H1 (cell line): ENCODE data around the gene SPIRE1. TPM values are rescaled to one million over a fixed set of nuclear protein-coding genes. Genes with fewer than 3 reads are reported as not detected.
A peak's percentile ranks its signal among the peaks of the same experiment; 100 is the strongest.

Experiments used
- CTCF ChIA-PET: fragments of 300-600 bp; sonication (Branson Sonifier 250); formaldehyde crosslinking; loops from one replicate; lab custom pipeline; 2021; ENCODE audit not compliant: partially characterized antibody; lab: Charles Lee
- POLR2A ChIA-PET: fragments of 300-600 bp; sonication (Branson Sonifier 250); formaldehyde crosslinking; loops from one replicate; lab custom pipeline; 2021; ENCODE audit warnings: inconsistent platforms; ENCODE audit not compliant: partially characterized antibody; lab: Charles Lee
- DNase-seq, 2 experiments: peaks; one replicate each; pipeline versions ENCODE4 v3.0.0 to v3.0.0-alpha.2; 2010 to 2022; ENCODE audit warnings: low spot score in 2 of 2, low read depth in 1 of 2, mixed read lengths in 1 of 2
- FAIRE-seq: peaks from 2 replicates; lab custom pipeline; 2011; peaks lifted over from hg19 to GRCh38; lab: Jason Lieb, UNC
- H2AFZ ChIP-seq: 2 replicates; pipeline ENCODE4 v1.8.1; 2012; ENCODE audit warnings: low read length, inconsistent platforms
- H2AK5ac ChIP-seq: 2 replicates; pipeline ENCODE4 v1.6.1; 2013; ENCODE audit warnings: low read depth, low read length
- H2BK120ac ChIP-seq: replicated peaks from 2 replicates; pipeline ENCODE3; 2013; ENCODE audit warnings: low read depth, low read length, inconsistent platforms
- H2BK12ac ChIP-seq: 2 replicates; pipeline ENCODE4 v1.6.1; 2013; ENCODE audit warnings: low read depth, low read length
- H2BK15ac ChIP-seq: 2 replicates; pipeline ENCODE4 v1.6.1; 2013; ENCODE audit warnings: low read length
- H2BK20ac ChIP-seq: 2 replicates; pipeline ENCODE4 v1.6.1; 2013; ENCODE audit warnings: low read length
- H2BK5ac ChIP-seq: 2 replicates; pipeline ENCODE4 v1.6.1; 2013; ENCODE audit warnings: low read depth, low read length
- H3K14ac ChIP-seq: 2 replicates; pipeline ENCODE4 v1.6.1; 2013; ENCODE audit warnings: inconsistent platforms; ENCODE audit not compliant: insufficient read length
- H3K18ac ChIP-seq: 2 replicates; pipeline ENCODE4 v1.6.1; 2013; ENCODE audit warnings: low read length; ENCODE audit errors: extremely low read depth
- H3K23ac ChIP-seq: 2 replicates; pipeline ENCODE4 v1.6.1; 2013; ENCODE audit warnings: inconsistent platforms; ENCODE audit not compliant: insufficient read length
- H3K23me2 ChIP-seq: 2 replicates; pipeline ENCODE4 v1.6.1; 2013; ENCODE audit warnings: low read depth, low read length
- H3K27ac ChIP-seq: 2 replicates; pipeline ENCODE4 v1.6.1; 2011; ENCODE audit warnings: low read depth, low read length, inconsistent platforms
- H3K27me3 ChIP-seq, 4 experiments: replicated peaks in 1 of 4; 1 replicate in 1 of 4; 2 replicates in 3 of 4; pipeline versions ENCODE4 v1.6.1 to v1.8.1; 2011 to 2013; ENCODE audit warnings: low read length in 3 of 4, mild to moderate bottlenecking in 3 of 4, inconsistent platforms in 2 of 4, mixed read lengths in 2 of 4, moderate library complexity in 1 of 4; ENCODE audit not compliant: control insufficient read depth in 3 of 4, insufficient read depth in 3 of 4; ENCODE audit errors: extremely low read depth in 1 of 4
- H3K36me3 ChIP-seq, 4 experiments: 2 replicates each; pipeline versions ENCODE4 v1.6.1 to v1.8.1; 2011 to 2013; ENCODE audit warnings: mild to moderate bottlenecking in 4 of 4, low read length in 3 of 4, moderate library complexity in 2 of 4, control low read depth in 1 of 4, inconsistent platforms in 1 of 4; ENCODE audit not compliant: insufficient read depth in 4 of 4, control insufficient read depth in 2 of 4
- H3K4ac ChIP-seq: replicated peaks from 2 replicates; pipeline ENCODE3; 2013; ENCODE audit warnings: low read length, low read depth, mixed read lengths, inconsistent platforms; ENCODE audit not compliant: insufficient read length
- H3K4me1 ChIP-seq, 4 experiments: replicated peaks in 1 of 4; 1 replicate in 1 of 4; 2 replicates in 3 of 4; pipeline versions ENCODE4 v1.6.1 to v1.8.1; 2011 to 2013; ENCODE audit warnings: low read length in 3 of 4, inconsistent platforms in 2 of 4, mixed read lengths in 1 of 4; ENCODE audit not compliant: insufficient read depth in 4 of 4, control insufficient read depth in 3 of 4
- H3K4me2 ChIP-seq, 2 experiments: 2 replicates each; pipeline versions ENCODE4 v1.6.1 to v1.8.1; 2011 to 2013; ENCODE audit warnings: low read depth in 2 of 2, low read length in 2 of 2, control low read depth in 1 of 2, inconsistent platforms in 1 of 2, mild to moderate bottlenecking in 1 of 2; ENCODE audit not compliant: insufficient read depth in 1 of 2
- H3K4me3 ChIP-seq, 4 experiments: fragments of 200-600, 300-600 bp in 1 of 4; sonication (generic), shearing (Covaris generic), sonication (Bioruptor Twin) in 1 of 4; 2 replicates each; pipeline versions ENCODE4 v1.5.1 to v1.8.1; 2011 to 2016; ENCODE audit warnings: low read length in 4 of 4, low read depth in 3 of 4, control low read depth in 2 of 4, inconsistent platforms in 2 of 4, mild to moderate bottlenecking in 2 of 4, mixed read lengths in 1 of 4, moderate library complexity in 1 of 4; ENCODE audit not compliant: insufficient read depth in 2 of 4; ENCODE audit errors: extremely low read depth in 1 of 4
- H3K56ac ChIP-seq: replicated peaks from 2 replicates; pipeline ENCODE3; 2013; ENCODE audit warnings: low read depth, mild to moderate bottlenecking, mixed read lengths, low read length, inconsistent platforms; ENCODE audit not compliant: insufficient read length
- H3K79me1 ChIP-seq: 2 replicates; pipeline ENCODE4 v1.6.1; 2013; ENCODE audit warnings: low read depth, low read length, control low read depth
- H3K79me2 ChIP-seq, 2 experiments: 2 replicates each; pipeline versions ENCODE4 v1.6.1 to v1.8.1; 2012 to 2013; ENCODE audit warnings: low read length in 2 of 2, mild to moderate bottlenecking in 2 of 2, inconsistent platforms in 1 of 2; ENCODE audit not compliant: insufficient read depth in 2 of 2, control insufficient read depth in 1 of 2
- H3K9ac ChIP-seq, 4 experiments: replicated peaks in 1 of 4; 1 replicate in 1 of 4; 2 replicates in 3 of 4; pipeline versions ENCODE4 v1.6.1 to v1.8.1; 2011 to 2013; ENCODE audit warnings: low read depth in 3 of 4, low read length in 3 of 4, control low read depth in 2 of 4, mild to moderate bottlenecking in 2 of 4, moderate library complexity in 2 of 4, inconsistent platforms in 1 of 4; ENCODE audit errors: extremely low read depth in 1 of 4
- H3K9me3 ChIP-seq, 2 experiments: 2 replicates each; pipeline versions ENCODE4 v1.6.1 to v1.8.1; 2012 to 2013; ENCODE audit warnings: mild to moderate bottlenecking in 2 of 2, moderate library complexity in 2 of 2, control low read depth in 1 of 2, inconsistent platforms in 1 of 2, low read depth in 1 of 2, low read length in 1 of 2, mixed read lengths in 1 of 2; ENCODE audit not compliant: insufficient read depth in 2 of 2
- H4K20me1 ChIP-seq, 2 experiments: replicated peaks in 1 of 2; 2 replicates each; pipeline versions ENCODE3 to v1.8.1; 2011 to 2013; ENCODE audit warnings: inconsistent platforms in 2 of 2, low read length in 2 of 2, mild to moderate bottlenecking in 1 of 2; ENCODE audit not compliant: insufficient read depth in 2 of 2, control insufficient read depth in 1 of 2
- H4K5ac ChIP-seq: 2 replicates; pipeline ENCODE4 v1.6.1; 2013; ENCODE audit warnings: low read length, low read depth, mixed read lengths, inconsistent platforms; ENCODE audit not compliant: insufficient read length
- H4K8ac ChIP-seq: 2 replicates; pipeline ENCODE4 v1.8.0; 2013; ENCODE audit warnings: mild to moderate bottlenecking, moderate library complexity, low read length, inconsistent platforms; ENCODE audit not compliant: insufficient read depth; ENCODE audit errors: extremely low read depth
- H4K91ac ChIP-seq: replicated peaks from 2 replicates; pipeline ENCODE3; 2013; ENCODE audit warnings: low read length, mixed read lengths, inconsistent platforms; ENCODE audit not compliant: insufficient read length
- HDAC2 ChIP-seq, 2 experiments: fragments of 300-600 bp in 1 of 2; sonication (generic) in 1 of 2; IDR thresholded peaks; 2 replicates each; pipeline ENCODE4 v1.6.1; 2011 to 2012; ENCODE audit warnings: low read depth in 2 of 2, low read length in 2 of 2, mild to moderate bottlenecking in 2 of 2, moderate library complexity in 2 of 2, borderline replicate concordance in 1 of 2, inconsistent platforms in 1 of 2
- NANOG ChIP-seq: IDR thresholded peaks from 2 replicates; pipeline ENCODE4 v1.6.1; 2011; ENCODE audit warnings: low read length, low read depth, mild to moderate bottlenecking, inconsistent platforms; ENCODE audit not compliant: insufficient read depth, poor library complexity, severe bottlenecking
- SP1 ChIP-seq: IDR thresholded peaks from 2 replicates; pipeline ENCODE4 v1.6.1; 2011; ENCODE audit warnings: low read depth, low read length
- TAF1 ChIP-seq: IDR thresholded peaks from 2 replicates; pipeline ENCODE4 v1.6.1; 2011; ENCODE audit warnings: mild to moderate bottlenecking, low read depth, low read length
- WGBS, 2 experiments: shearing (Covaris generic) in 1 of 2; methylation state at CpG; one replicate each; pipeline versions ENCODE4 v1.1.6 to v1.1.7; 2013 to 2015; ENCODE audit warnings: low lambda C conversion rate in 2 of 2, mixed read lengths in 2 of 2, inconsistent platforms in 1 of 2, low coverage in 1 of 2, missing lambda C conversion rate in 1 of 2; ENCODE audit not compliant: insufficient replicate concordance in 2 of 2, insufficient coverage in 1 of 2, insufficient read length in 1 of 2; ENCODE audit errors: extremely low coverage in 1 of 2, missing lambda C conversion rate in 1 of 2; 5-methylcytosine and 5-hydroxymethylcytosine counted together
- polyA plus RNA-seq, 7 experiments: library from polyadenylated mRNA; depleted of rRNA in 3 of 7; stranded (reverse) in 5 of 7; unstranded in 2 of 7; fragments of >200 nt in 5 of 7; fragments of 200-250 nt in 2 of 7; gene quantifications; 1 replicate in 5 of 7; 2 replicates in 1 of 7; 4 replicates in 1 of 7; pipeline versions ENCODE4 v1.2.1 to v1.2.3, GENCODE V29; 2011 to 2013; ENCODE audit warnings: missing spikeins in 2 of 7, mixed read lengths in 2 of 7
- total RNA-seq: library from RNA; stranded (reverse); fragmentation: NEBNext Ultra II Directional; extraction: Animal tissue kit (Norgen Biotek cat#: 25700); gene quantifications from 2 replicates; pipeline ENCODE4 v1.2.1, GENCODE V29; 2021
- TF ChIP-seq, protein P1 (sequence below), 3 experiments: IDR thresholded peaks; 1 replicate in 2 of 3; 2 replicates in 1 of 3; pipeline versions ENCODE4 v1.5.1 to v1.6.1; 2011; ENCODE audit warnings: low read length in 3 of 3, mild to moderate bottlenecking in 3 of 3, inconsistent platforms in 2 of 3, low read depth in 1 of 3, moderate library complexity in 1 of 3; ENCODE audit not compliant: insufficient read depth in 1 of 3; ENCODE audit errors: control extremely low read depth in 1 of 3

Gene SPIRE1
- total and polyA plus RNA-seq, 2 of the 8 experiments (the other 6 are each of a cell fraction or from before 2014, with no cell fraction given) = 6.0 to 21.5 TPM

DNA sequence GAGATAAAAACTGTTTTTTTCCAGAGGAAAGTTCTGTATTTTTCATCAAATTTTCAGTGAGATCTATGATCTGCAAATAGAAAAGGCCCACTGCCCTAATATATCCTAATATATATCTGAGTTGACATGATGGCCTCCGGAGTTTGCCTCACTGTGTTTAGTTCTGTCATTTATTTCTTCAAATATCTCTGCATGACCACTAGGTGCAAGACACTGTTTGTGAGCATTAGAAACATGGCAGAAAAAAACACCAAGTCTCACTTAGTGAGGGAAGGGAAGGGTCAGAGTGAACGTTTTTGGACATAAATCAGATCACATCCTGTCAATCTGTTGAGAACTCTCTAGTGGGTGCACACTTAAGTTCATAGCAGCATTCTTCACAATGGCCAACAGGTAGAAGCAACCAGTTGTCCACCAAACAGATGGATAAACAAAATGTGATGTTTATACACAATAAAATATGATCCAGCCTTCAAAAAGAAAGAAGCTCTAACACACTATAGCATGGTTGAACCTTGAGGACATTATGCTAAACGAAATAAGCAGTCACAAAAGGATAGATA, 53.4 kb downstream of the SPIRE1 start:
- Histone ChIP-seq H3K4me2 (no peak overlapping the region), H2BK12ac (no peak overlapping the region), H3K23ac (no peak overlapping the region), H3K4me3 (no peak overlapping the region), H3K36me3 (no peaks in the 10 kb centered on the region), H3K27ac (no peak overlapping the region), H2BK20ac (no peak overlapping the region), H3K27me3 (no peaks in the 10 kb centered on the region), H3K9me3 (no peaks in the 10 kb centered on the region), H2AFZ (no peak overlapping the region), H2BK120ac (no peak overlapping the region), H3K79me2 (no peaks in the 10 kb centered on the region), H3K23me2 (no peaks in the 10 kb centered on the region; the same call in 1 of the 2 replicates), H3K79me1 (no peaks in the 10 kb centered on the region), H4K91ac (no peak overlapping the region), H2AK5ac (no peak overlapping the region)
- FAIRE-seq = peak; percentile 19
- POLR2A ChIA-PET = no interaction called here
- WGBS, 2 experiments = 88% methylated on average over 3 of the region's 3 CpGs; no CpG with 5 or more reads in 1 of the 2 experiments
- TF ChIP-seq HDAC2 (IDR thresholded peaks at IDR 0.05; ENCODE audit: borderline replicate concordance in 1 of 2, low read depth in 2 of 2, low read length in 2 of 2) (no peak), NANOG (no peak), TAF1 (no peak), SP1 (no peak)
- TF ChIP-seq, protein P1, sequence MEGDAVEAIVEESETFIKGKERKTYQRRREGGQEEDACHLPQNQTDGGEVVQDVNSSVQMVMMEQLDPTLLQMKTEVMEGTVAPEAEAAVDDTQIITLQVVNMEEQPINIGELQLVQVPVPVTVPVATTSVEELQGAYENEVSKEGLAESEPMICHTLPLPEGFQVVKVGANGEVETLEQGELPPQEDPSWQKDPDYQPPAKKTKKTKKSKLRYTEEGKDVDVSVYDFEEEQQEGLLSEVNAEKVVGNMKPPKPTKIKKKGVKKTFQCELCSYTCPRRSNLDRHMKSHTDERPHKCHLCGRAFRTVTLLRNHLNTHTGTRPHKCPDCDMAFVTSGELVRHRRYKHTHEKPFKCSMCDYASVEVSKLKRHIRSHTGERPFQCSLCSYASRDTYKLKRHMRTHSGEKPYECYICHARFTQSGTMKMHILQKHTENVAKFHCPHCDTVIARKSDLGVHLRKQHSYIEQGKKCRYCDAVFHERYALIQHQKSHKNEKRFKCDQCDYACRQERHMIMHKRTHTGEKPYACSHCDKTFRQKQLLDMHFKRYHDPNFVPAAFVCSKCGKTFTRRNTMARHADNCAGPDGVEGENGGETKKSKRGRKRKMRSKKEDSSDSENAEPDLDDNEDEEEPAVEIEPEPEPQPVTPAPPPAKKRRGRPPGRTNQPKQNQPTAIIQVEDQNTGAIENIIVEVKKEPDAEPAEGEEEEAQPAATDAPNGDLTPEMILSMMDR (IDR thresholded peaks at IDR 0.05; ENCODE audit: control extremely low read depth in 1 of 3, insufficient read depth in 1 of 3, low read depth in 1 of 3, low read length in 3 of 3) = peak in 1 of 3 experiments; percentile 13; a peak in 1 of 4 replicates
- TF ChIP-seq, all 59 proteins: peak for 1
- Histone ChIP-seq H3K9ac (no peak overlapping the region), H4K5ac (no peak overlapping the region), H2BK15ac (no peak overlapping the region), H3K4ac (no peak overlapping the region), H4K8ac (no peak overlapping the region), H3K18ac (no peak overlapping the region), H2BK5ac (no peak overlapping the region), H3K14ac (no peak overlapping the region), H3K4me1 (peaks cover 0 to 9% (median 4%) of the 10 kb centered on the region in 4 experiments; a peak in 3 of 7 replicates), H4K20me1 (no peaks in the 10 kb centered on the region), H3K56ac (no peak overlapping the region)
- DNase-seq = no peak
- CTCF ChIA-PET = no interaction called here
